ENCODE data around the gene UNC79. TPM values are rescaled to one million over a fixed set of nuclear protein-coding genes. Genes with fewer than 3 reads are reported as not detected.

Gene UNC79
- total RNA-seq, 1 donor from 2014 or later: 2.2 TPM

GRCh38 chr14:93709249-93709648 is 278.5 kb downstream of the UNC79 start:
- H3K9me3 Mint-ChIP-seq: no peaks in the 10 kb centered on the region
- H3K4me1 Mint-ChIP-seq: peaks cover 21% of the 10 kb centered on the region
- no peaks in the 10 kb centered on the region for H3K79me2 ChIP-seq (ENCODE audit: low read depth)
- no peak overlapping the region for H3K27ac ChIP-seq
- H3K9me3 ChIP-seq (ENCODE audit: low read depth): no peaks in the 10 kb centered on the region
- H3K27me3 ChIP-seq: no peaks in the 10 kb centered on the region
- no peak overlapping the region for H3K4me2 ChIP-seq
- no peaks in the 10 kb centered on the region for H4K20me1 ChIP-seq (ENCODE audit: low read depth)
- no peak overlapping the region for H2AFZ ChIP-seq (replicated peaks)
- no peak overlapping the region for H3K4me3 Mint-ChIP-seq
- peaks cover 4% of the 10 kb centered on the region for H3K27me3 Mint-ChIP-seq (ENCODE audit: insufficient read depth, low read depth)
- no peaks in the 10 kb centered on the region for H3F3A ChIP-seq (ENCODE audit: low read depth)
- no peak for TF ChIP-seq EZH2phosphoT487 (IDR thresholded peaks at IDR 0.05)
- TF ChIP-seq EZH2 (IDR thresholded peaks at IDR 0.05): no peak
- TF ChIP-seq CTCF (IDR thresholded peaks at IDR 0.05): no peak
- H3K4me1 ChIP-seq: peaks cover 13% of the 10 kb centered on the region
- no peak overlapping the region for H3K9ac ChIP-seq
- no peak overlapping the region for H3K27ac Mint-ChIP-seq
- H3K4me3 ChIP-seq: no peak overlapping the region
- no peak for DNase-seq (ENCODE audit: low spot score)
- H3K36me3 Mint-ChIP-seq: no peaks in the 10 kb centered on the region
- no peaks in the 10 kb centered on the region for H3K36me3 ChIP-seq

- Mint-ChIP-seq H3K4me1 (peaks cover 26% of the 10 kb centered on the region), H3K27me3 (ENCODE audit: insufficient read depth, low read depth) (peaks cover 11% of the 10 kb centered on the region), H3K4me3 (no peak overlapping the region), H3K27ac (peak overlapping the region; percentile 14), H3K9me3 (no peaks in the 10 kb centered on the region), H3K36me3 (no peaks in the 10 kb centered on the region)
- Histone ChIP-seq H3K36me3 (no peaks in the 10 kb centered on the region), H3K4me3 (no peak overlapping the region), H3K4me1 (peaks cover 13% of the 10 kb centered on the region), H3K27ac (no peak overlapping the region), H3K27me3 (no peaks in the 10 kb centered on the region), H3F3A (ENCODE audit: low read depth) (no peaks in the 10 kb centered on the region), H3K79me2 (ENCODE audit: low read depth) (no peaks in the 10 kb centered on the region), H3K9ac (no peak overlapping the region), H3K4me2 (peak overlapping the region; percentile 55), H3K9me3 (ENCODE audit: low read depth) (no peaks in the 10 kb centered on the region), H2AFZ (replicated peaks) (no peak overlapping the region), H4K20me1 (ENCODE audit: low read depth) (no peaks in the 10 kb centered on the region)
- no peak for DNase-seq (ENCODE audit: low spot score)
- no peak for TF ChIP-seq EZH2 (IDR thresholded peaks at IDR 0.05)
- no peak for TF ChIP-seq EZH2phosphoT487 (IDR thresholded peaks at IDR 0.05)
- no peak for TF ChIP-seq CTCF (IDR thresholded peaks at IDR 0.05)
Observed at GRCh38 chr14:93712079-93712837, 281.5 kb downstream of the UNC79 start.

- Histone ChIP-seq H3K4me3 (no peak overlapping the region), H3K4me1 (peaks cover 13% of the 10 kb centered on the region), H3F3A (ENCODE audit: low read depth) (no peaks in the 10 kb centered on the region), H3K27me3 (no peaks in the 10 kb centered on the region), H3K4me2 (peak overlapping the region; percentile 55), H2AFZ (replicated peaks) (no peak overlapping the region), H3K36me3 (no peaks in the 10 kb centered on the region), H3K9me3 (ENCODE audit: low read depth) (no peaks in the 10 kb centered on the region), H3K9ac (no peak overlapping the region), H4K20me1 (ENCODE audit: low read depth) (no peaks in the 10 kb centered on the region), H3K79me2 (ENCODE audit: low read depth) (no peaks in the 10 kb centered on the region), H3K27ac (no peak overlapping the region)
- Mint-ChIP-seq H3K4me3 (no peak overlapping the region), H3K27me3 (ENCODE audit: insufficient read depth, low read depth) (peaks cover 11% of the 10 kb centered on the region), H3K4me1 (peaks cover 25% of the 10 kb centered on the region), H3K36me3 (no peaks in the 10 kb centered on the region), H3K9me3 (no peaks in the 10 kb centered on the region), H3K27ac (peak overlapping the region; percentile 14)
- TF ChIP-seq CTCF (IDR thresholded peaks at IDR 0.05) (no peak), EZH2 (IDR thresholded peaks at IDR 0.05) (no peak), EZH2phosphoT487 (IDR thresholded peaks at IDR 0.05) (no peak)
- no peak for DNase-seq (ENCODE audit: low spot score)
Observed at GRCh38 chr14:93712838-93713724, 282.3 kb downstream of the UNC79 start.
